ENCODE results near the gene N4BP2L1.

Gene N4BP2L1

GRCh38 chr13:32427852-32428580, at the start of gene N4BP2L1:
Gene N4BP2L1 (minus strand): TSS chr13:32428130. CDS start chr13:32428082, 48 bp downstream.
- DNase-seq: peak; percentile 53

GRCh38 chr13:32476892-32477291, 49.0 kb upstream of the N4BP2L1 start:
- DNase-seq: no peak

GRCh38 chr13:32476021-32476731, 48.2 kb upstream of the N4BP2L1 start:
- DNase-seq: no peak

GRCh38 chr13:32474999-32475792, 47.3 kb upstream of the N4BP2L1 start:
- DNase-seq: no peak

GRCh38 chr13:32473650-32474049, 45.7 kb upstream of the N4BP2L1 start:
- DNase-seq: no peak

GRCh38 chr13:32472194-32472621, 44.3 kb upstream of the N4BP2L1 start:
- DNase-seq: no peak

- DNase-seq: no peak
Observed at GRCh38 chr13:32471187-32471922, 43.4 kb upstream of the N4BP2L1 start.

GRCh38 chr13:32468502-32469142, 40.7 kb upstream of the N4BP2L1 start:
- no peak for DNase-seq

GRCh38 chr13:32456591-32456990, 28.7 kb upstream of the N4BP2L1 start:
- DNase-seq: no peak

- DNase-seq: no peak
Observed at GRCh38 chr13:32455594-32455903, 27.6 kb upstream of the N4BP2L1 start.

- no peak for DNase-seq
Observed at GRCh38 chr13:32454886-32455593, 27.1 kb upstream of the N4BP2L1 start.

GRCh38 chr13:32453981-32454380, 26.1 kb upstream of the N4BP2L1 start:
- DNase-seq: no peak

GRCh38 chr13:32448972-32449371, 21.0 kb upstream of the N4BP2L1 start:
- DNase-seq: no peak

GRCh38 chr13:32447894-32448623, 20.1 kb upstream of the N4BP2L1 start:
- DNase-seq: no peak

- no peak for DNase-seq
Observed at GRCh38 chr13:32446773-32447465, 19.0 kb upstream of the N4BP2L1 start.

GRCh38 chr13:32446220-32446619, 18.3 kb upstream of the N4BP2L1 start:
- DNase-seq: no peak

GRCh38 chr13:32445461-32445860, 17.5 kb upstream of the N4BP2L1 start:
- DNase-seq: no peak

- DNase-seq: no peak
Observed at GRCh38 chr13:32443111-32443510, 15.2 kb upstream of the N4BP2L1 start.

- DNase-seq: no peak
Observed at GRCh38 chr13:32438871-32439270, 10.9 kb upstream of the N4BP2L1 start.

- DNase-seq: no peak
Observed at GRCh38 chr13:32432856-32433255, 4.9 kb upstream of the N4BP2L1 start.

Data from KG1 (cell line).